H1 (cell line): ENCODE results near the gene COIL. TPM values are rescaled to one million over a fixed set of nuclear protein-coding genes. Genes with fewer than 3 reads are reported as not detected.

Experiments
- BACH1 ChIP-seq: IDR thresholded peaks from 2 replicates; pipeline ENCODE4 v1.6.1; 2012; ENCODE audit warnings: low read length, improper control_type of control experiment
- CHD7 ChIP-seq: fragments of 300-600 bp; sonication (generic); IDR thresholded peaks from 2 replicates; pipeline ENCODE4 v1.7.1; 2012; ENCODE audit warnings: low read length, moderate library complexity, mild to moderate bottlenecking, inconsistent platforms; ENCODE audit not compliant: insufficient replicate concordance
- FOSL1 ChIP-seq: IDR thresholded peaks from 2 replicates; pipeline ENCODE4 v1.6.1; 2011; ENCODE audit warnings: mild to moderate bottlenecking, low read depth, low read length, moderate library complexity; ENCODE audit not compliant: insufficient read depth
- GABPA ChIP-seq: IDR thresholded peaks from 2 replicates; pipeline ENCODE4 v1.6.1; 2011; ENCODE audit warnings: mild to moderate bottlenecking, low read length, moderate library complexity, borderline replicate concordance; ENCODE audit not compliant: insufficient read depth
- JUND ChIP-seq: IDR thresholded peaks from 2 replicates; pipeline ENCODE4 v1.6.1; 2011; ENCODE audit warnings: mild to moderate bottlenecking, improper control_type of control experiment, low read length
- RBBP5 ChIP-seq: IDR thresholded peaks from 2 replicates; pipeline ENCODE4 v1.7.1; 2012; ENCODE audit warnings: low read depth, mild to moderate bottlenecking, inconsistent platforms, low read length, moderate library complexity, borderline replicate concordance
- RXRA ChIP-seq: IDR thresholded peaks from 2 replicates; pipeline ENCODE4 v1.6.1; 2011; ENCODE audit warnings: low read depth, mild to moderate bottlenecking, low read length, moderate library complexity; ENCODE audit not compliant: insufficient read depth
- TEAD4 ChIP-seq: IDR thresholded peaks from 2 replicates; pipeline ENCODE4 v1.6.1; 2012; ENCODE audit warnings: low read depth, low read length, inconsistent platforms, mixed read lengths
- polyA plus RNA-seq, 7 experiments: library from polyadenylated mRNA; depleted of rRNA in 3 of 7; stranded (reverse) in 5 of 7; unstranded in 2 of 7; fragments of >200 nt in 5 of 7; fragments of 200-250 nt in 2 of 7; gene quantifications; 1 replicate in 5 of 7; 2 replicates in 1 of 7; 4 replicates in 1 of 7; pipeline versions ENCODE4 v1.2.1 to v1.2.3, GENCODE V29; 2011 to 2013; ENCODE audit warnings: missing spikeins in 2 of 7, mixed read lengths in 2 of 7
- total RNA-seq: library from RNA; stranded (reverse); fragmentation: NEBNext Ultra II Directional; extraction: Animal tissue kit (Norgen Biotek cat#: 25700); gene quantifications from 2 replicates; pipeline ENCODE4 v1.2.1, GENCODE V29; 2021

The COIL gene
- total and polyA plus RNA-seq, 2 of the 8 experiments (the other 6 are each of a cell fraction or from before 2014, with no cell fraction given) = 5.2 to 23.6 TPM

- TF ChIP-seq CHD7 (no peak), FOSL1 (no peak), GABPA (no peak), TEAD4 (no peak), BACH1 (no peak), RBBP5 (no peak), JUND (no peak), RXRA (no peak)
Measured at GRCh38 chr17:56973520-56973919, 12.7 kb upstream of the COIL start (continued).
